GM21717 (cell line): ENCODE data around the gene OPTC.

ENCODE experiments used
- ATAC-seq: cut with Tn5 transposase; IDR thresholded peaks from one replicate; pipeline ENCODE4 v1.9.1; 2021; ENCODE audit warnings: mild to moderate bottlenecking, moderate library complexity; ENCODE audit not compliant: unreplicated experiment

Gene OPTC

DNA sequence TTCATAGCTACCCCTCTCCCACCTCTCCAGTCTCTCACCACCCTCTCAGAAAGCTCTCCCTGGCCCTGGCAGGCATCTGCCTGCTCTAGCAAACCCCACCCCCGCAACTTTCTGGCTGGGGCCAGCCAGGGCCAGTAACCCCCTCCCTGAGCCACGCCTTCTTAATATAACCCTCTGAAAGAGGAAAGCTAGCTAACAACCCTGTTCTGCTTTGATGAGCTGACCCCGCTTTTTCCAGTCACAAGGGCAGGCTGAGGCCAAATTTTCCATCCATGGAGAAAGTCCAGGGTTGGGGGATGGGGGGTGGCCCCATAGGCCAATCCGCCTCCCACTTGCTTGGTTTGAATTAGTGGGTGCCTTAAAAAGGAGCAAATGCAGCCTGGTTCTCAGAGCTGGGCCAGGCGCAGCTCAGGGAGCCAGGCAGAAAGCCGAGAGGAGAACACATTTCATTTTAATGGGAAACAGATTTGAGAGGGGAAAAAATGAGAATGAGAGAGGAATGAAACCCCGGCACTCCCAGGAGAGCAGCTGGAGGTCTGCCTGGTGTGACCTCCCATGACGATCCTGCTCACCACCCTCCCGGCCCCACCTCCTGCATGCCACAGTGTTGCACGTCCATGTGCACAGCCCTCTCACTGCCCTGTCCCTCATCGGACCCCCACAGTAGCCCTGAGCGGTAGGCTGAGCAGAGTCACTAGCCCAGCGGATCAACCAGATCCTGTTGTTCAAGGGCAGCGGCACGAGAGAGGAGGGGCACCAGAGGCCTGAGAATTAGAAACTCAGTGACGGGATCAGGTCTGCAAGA is 62.3 kb downstream of the OPTC start:
- no peak for ATAC-seq

DNA sequence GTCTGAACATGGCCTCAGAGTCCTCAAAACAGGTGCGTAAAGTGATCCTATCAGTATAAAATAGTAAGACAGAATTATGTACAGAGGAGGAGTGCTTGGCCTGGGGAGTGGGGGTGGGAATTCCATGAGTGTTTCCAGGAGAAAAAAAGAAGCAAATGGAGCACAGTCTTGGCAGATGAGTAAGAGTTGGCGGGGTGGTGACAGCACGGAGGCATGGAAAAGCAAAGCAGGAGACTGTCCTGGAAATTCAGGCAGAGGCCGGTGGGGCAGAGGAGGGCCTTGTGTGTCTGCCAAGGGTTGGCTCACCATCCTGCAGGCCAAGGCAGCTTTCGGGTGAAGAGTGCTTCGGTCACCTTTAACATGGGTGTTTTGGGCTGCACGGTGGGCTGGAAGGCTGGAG is 63.4 kb downstream of the OPTC start:
- ATAC-seq, result no peak

- no peak for ATAC-seq
Measured at GRCh38 chr1:203558064-203558760, 64.3 kb downstream of the OPTC start.
